ENCODE data around the gene KRT16. TPM values are rescaled to one million over a fixed set of nuclear protein-coding genes. Genes with fewer than 3 reads are reported as not detected.
"Not testable (repeated sequence)": the region's sequence is repeated elsewhere in the genome, so short reads cannot be mapped to it uniquely, and the experiment has no call there.

KRT16 gene
- total RNA-seq, 2 experiments from 2014 or later, result not detected

- no peak for TF ChIP-seq CTCF (IDR thresholded peaks at IDR 0.05)
- Histone ChIP-seq H3K27me3 (ENCODE audit: control insufficient read depth in 1 of 2, insufficient read depth in 2 of 2, low read length in 2 of 2) (no peaks in the 10 kb centered on the region), H3K4me3 (ENCODE audit: low read length) (no peak overlapping the region), H3K4me1 (ENCODE audit: insufficient read depth, low read length) (peaks cover under 1% of the 10 kb centered on the region), H3K27ac (ENCODE audit: low read depth in 1 of 2, low read length in 2 of 2) (no peak overlapping the region), H3K9me3 (ENCODE audit: control insufficient read depth in 1 of 2, insufficient read depth in 1 of 2, low read length in 2 of 2) (no peaks in the 10 kb centered on the region), H3K36me3 (ENCODE audit: insufficient read depth, low read length) (no peaks in the 10 kb centered on the region)
- H3K9me3 Mint-ChIP-seq, result no peaks in the 10 kb centered on the region
- POLR2A ChIA-PET, result no interaction called here
- no peaks in the 10 kb centered on the region for H3K27me3 Mint-ChIP-seq
- ATAC-seq (ENCODE audit: poor library complexity) (no peak), DNase-seq (no peak)
- no peak overlapping the region for H3K4me3 Mint-ChIP-seq
- intact Hi-C loops (cut with DNase I, micrococcal nuclease), result no loop called here
- CTCF ChIA-PET, result interaction anchor here (1.3 kb wide), 1 partner anchor 20 kb away, joined by 4 read pairs; no protein-coding TSS in a partner anchor
- H3K4me1 Mint-ChIP-seq (ENCODE audit: low read depth), result no peaks in the 10 kb centered on the region
- H3K36me3 Mint-ChIP-seq (ENCODE audit: low read depth), result no peaks in the 10 kb centered on the region
- H3K27ac Mint-ChIP-seq, result no peak overlapping the region
These were observed 29.9 kb upstream of the KRT16 start for GRCh38 chr17:41642252-41643156.

DNA sequence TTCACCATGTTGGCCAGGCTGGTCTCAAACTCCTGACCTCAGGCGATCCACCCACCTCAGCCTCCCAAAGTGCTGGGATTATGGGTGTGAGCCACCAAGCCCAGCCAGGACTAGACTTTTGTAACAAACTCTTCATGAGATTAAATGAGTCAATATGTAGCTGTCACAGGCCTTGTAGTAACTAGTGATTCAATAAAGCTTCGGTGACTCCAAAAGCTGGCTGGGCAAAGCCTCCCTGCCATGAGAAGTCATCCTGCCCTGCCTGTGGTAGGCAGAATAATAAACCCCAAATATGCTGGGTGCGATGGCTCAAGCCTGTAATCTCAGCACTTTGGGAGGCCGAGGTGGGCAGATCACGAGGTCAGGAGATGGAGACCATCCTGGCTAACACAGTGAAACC lies 28.0 kb upstream of the KRT16 start:
- H3K9me3 Mint-ChIP-seq; ATAC-seq (ENCODE audit: poor library complexity); H3K27me3 ChIP-seq (ENCODE audit: control insufficient read depth in 1 of 2, insufficient read depth in 2 of 2, low read length in 2 of 2); H3K27ac ChIP-seq (ENCODE audit: low read depth in 1 of 2, low read length in 2 of 2); H3K4me1 ChIP-seq (ENCODE audit: insufficient read depth, low read length); intact Hi-C loops (cut with DNase I, micrococcal nuclease); H3K36me3 ChIP-seq (ENCODE audit: insufficient read depth, low read length); DNase-seq; H3K27ac Mint-ChIP-seq; H3K27me3 Mint-ChIP-seq; H3K4me3 Mint-ChIP-seq; H3K4me3 ChIP-seq (ENCODE audit: low read length); POLR2A ChIA-PET; H3K4me1 Mint-ChIP-seq (ENCODE audit: low read depth); H3K9me3 ChIP-seq (ENCODE audit: control insufficient read depth in 1 of 2, insufficient read depth in 1 of 2, low read length in 2 of 2); H3K36me3 Mint-ChIP-seq (ENCODE audit: low read depth): not testable (repeated sequence)
- CTCF ChIA-PET, result interaction anchor here (1.4 kb wide), 1 partner anchor 22 kb away, joined by 3 read pairs; no protein-coding TSS in a partner anchor

DNA sequence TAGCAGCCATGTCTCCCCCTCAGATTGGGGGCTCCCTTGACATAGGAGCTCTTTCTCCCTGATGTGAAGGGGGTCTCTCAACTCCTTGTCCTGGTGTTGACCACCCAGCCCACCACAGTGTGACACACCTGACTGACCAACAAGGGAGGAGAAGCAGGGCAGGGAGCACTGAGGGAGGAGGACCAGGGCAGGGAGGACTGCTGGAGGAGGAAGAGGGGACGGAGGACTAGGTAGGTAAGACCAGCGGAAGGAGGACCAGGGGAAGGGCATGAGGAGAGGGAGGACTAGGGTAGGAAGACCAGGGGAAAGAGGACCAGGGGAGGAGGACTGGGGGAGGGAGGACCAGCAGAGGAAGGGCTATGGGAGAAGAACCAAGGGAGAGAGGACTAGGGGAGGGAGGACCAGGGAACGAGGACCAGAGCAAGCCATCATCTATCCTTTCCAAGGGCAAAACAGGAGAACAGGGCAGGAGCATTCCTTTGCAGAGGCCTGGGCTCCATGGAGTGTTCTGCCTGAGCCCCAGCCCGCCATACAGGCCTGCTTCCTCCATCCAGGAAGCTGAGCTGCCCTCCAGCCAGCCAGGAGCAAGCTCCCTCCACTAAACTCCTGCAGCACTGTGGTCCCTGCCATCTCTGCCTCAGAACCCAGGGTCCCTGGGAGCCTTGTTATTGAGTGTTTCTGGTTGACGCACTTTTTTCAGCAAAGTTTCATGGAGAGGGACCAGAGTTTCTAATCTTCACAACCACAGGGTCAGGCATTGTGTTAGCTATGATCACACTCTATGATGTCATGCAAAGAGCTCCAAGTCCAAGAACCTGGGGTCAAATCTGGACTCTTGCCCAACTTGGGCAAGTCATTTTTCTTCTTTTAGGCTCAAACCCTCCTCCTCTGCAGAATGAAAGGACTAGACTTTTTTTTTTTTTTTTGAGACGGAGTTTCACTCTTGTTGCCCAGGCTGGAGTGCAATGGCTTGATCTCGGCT lies 27.2 kb upstream of the KRT16 start:
- Histone ChIP-seq H3K4me3 (ENCODE audit: low read length) (no peak overlapping the region), H3K4me1 (ENCODE audit: insufficient read depth, low read length) (no peaks in the 10 kb centered on the region), H3K27me3 (ENCODE audit: control insufficient read depth in 1 of 2, insufficient read depth in 2 of 2, low read length in 2 of 2) (no peaks in the 10 kb centered on the region), H3K27ac (ENCODE audit: low read depth in 1 of 2, low read length in 2 of 2) (no peak overlapping the region), H3K36me3 (ENCODE audit: insufficient read depth, low read length) (no peaks in the 10 kb centered on the region), H3K9me3 (ENCODE audit: control insufficient read depth in 1 of 2, insufficient read depth in 1 of 2, low read length in 2 of 2) (no peaks in the 10 kb centered on the region)
- H3K27ac Mint-ChIP-seq, result no peak overlapping the region
- no peaks in the 10 kb centered on the region for H3K9me3 Mint-ChIP-seq
- ATAC-seq (ENCODE audit: poor library complexity), result no peak
- no peaks in the 10 kb centered on the region for H3K4me1 Mint-ChIP-seq (ENCODE audit: low read depth)
- CTCF ChIA-PET, result interaction anchor here (1.4 kb wide), 1 partner anchor 23 kb away, joined by 3 read pairs; no protein-coding TSS in a partner anchor
- no peak for TF ChIP-seq CTCF (IDR thresholded peaks at IDR 0.05)
- H3K4me3 Mint-ChIP-seq, result no peak overlapping the region
- POLR2A ChIA-PET, result no interaction called here
- no peak for DNase-seq
- intact Hi-C loops (cut with DNase I, micrococcal nuclease), result no loop called here
- no peaks in the 10 kb centered on the region for H3K36me3 Mint-ChIP-seq (ENCODE audit: low read depth)
- H3K27me3 Mint-ChIP-seq, result no peaks in the 10 kb centered on the region

Data from CD4-positive, alpha-beta T cell (primary cell).